ENCODE data around the gene COMP. TPM values are rescaled to one million over a fixed set of nuclear protein-coding genes. Genes with fewer than 3 reads are reported as not detected.

The COMP gene
- not detected in 2 replicates for total RNA-seq

DNA sequence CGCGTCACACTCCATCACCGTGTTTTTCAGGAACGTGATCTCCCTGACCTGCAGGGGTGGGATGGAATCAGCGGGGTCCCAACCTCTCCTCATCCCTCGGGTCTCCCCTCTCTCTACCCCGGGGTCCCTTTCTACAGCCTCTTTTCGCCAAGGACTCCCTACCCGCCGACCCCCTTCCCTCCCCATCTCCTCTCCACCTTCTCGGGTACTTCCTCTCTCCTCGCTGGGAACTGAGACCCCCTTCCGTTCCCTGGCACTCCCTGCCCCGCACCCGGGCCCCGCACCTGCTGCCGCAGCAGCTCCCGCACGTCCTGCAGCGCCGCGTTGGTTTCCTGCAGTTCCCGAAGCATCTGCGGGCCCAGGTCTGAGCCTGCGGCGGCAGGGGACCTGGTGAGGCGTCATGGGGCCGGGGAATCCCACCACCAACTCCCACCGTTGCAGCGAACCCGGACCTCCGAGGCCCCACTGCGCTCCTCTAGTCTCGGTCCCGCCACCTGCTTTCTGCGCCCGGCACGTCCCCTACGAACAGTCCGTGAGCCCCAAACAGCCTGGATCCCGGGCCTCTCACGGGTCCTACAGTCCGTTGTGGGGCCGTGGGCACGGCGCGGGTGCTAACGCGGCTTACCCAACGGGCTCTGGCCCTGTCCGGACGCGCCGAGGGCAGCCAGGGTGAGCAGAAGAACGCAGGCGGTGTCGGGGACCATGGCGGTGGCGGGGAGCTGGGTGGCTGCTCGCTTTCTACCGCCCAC, at the start of gene COMP:
TSS of gene COMP (minus strand) at position 740 of the 749 bp plus-strand sequence. CDS start at position 704, 36 bp downstream.
- H3K4me1 Mint-ChIP-seq (ENCODE audit: low read depth) = peaks cover 5% of the 10 kb centered on the region
- H3K27ac Mint-ChIP-seq = peak within 1 kb of the TSS; percentile 36
- H3K27me3 Mint-ChIP-seq (ENCODE audit: insufficient read depth) = peaks cover 64% of the 10 kb centered on the region

DNA sequence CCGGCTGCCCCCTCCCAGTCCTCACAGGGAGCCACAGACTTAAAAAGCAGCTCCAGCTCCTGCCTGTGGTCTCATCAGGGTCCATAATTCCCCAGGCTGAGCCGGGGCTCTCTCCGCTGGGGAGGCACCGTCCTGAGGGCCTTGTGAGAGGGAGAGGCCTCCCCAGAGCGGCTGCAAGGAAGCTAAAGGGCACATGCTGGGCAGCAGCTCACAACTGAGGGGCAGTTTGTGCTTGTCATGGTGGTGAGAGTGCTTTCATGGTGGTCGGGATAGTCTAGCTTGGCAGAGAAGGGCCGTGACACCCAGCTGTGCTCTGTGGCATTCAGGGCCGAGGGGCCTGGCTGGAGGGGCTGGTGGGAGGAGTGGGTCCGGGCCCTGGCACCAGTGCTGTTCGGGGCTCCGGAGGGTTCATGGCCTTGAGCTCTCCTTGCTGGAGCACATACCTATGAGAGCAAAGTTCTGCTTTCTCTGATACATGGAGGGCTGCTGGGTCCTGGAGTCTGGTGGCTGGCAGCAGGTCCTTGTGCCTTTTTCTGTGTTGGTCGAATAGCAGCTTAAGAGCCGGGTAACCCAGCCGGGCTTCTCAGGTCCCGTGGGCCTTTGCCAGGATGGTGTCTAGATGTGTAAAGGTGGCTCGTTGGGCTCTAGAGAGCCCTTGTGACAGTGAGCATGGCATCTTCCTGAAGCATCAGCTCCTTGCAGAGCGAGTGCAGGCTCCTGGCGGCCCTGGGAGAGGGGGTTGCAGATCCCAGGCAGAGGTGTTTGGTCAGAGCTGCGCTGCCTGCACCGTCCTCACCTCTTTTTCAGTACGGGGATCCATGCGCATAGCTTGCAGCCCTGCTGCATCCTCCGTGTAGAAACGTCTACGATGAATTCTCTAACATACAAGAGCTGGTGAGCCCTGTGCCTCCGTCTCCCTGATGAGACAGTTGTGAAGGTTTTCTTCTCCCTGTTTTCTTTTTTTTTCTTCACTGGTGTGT, 49.5 kb upstream of the COMP start:
- intact Hi-C loops (cut with micrococcal nuclease) = no loop called here
- H3K4me3 Mint-ChIP-seq = no peak overlapping the region
- no peak for DNase-seq (ENCODE audit: low spot score)
- peaks cover 56% of the 10 kb centered on the region for H3K4me1 Mint-ChIP-seq (ENCODE audit: low read depth)
- H3K27ac Mint-ChIP-seq = no peak overlapping the region
- no peaks in the 10 kb centered on the region for H3K27me3 Mint-ChIP-seq (ENCODE audit: insufficient read depth)
- H3K36me3 Mint-ChIP-seq (ENCODE audit: low read depth) = peaks cover 21% of the 10 kb centered on the region
- no peaks in the 10 kb centered on the region for H3K9me3 Mint-ChIP-seq

More for the DNA sequence above, at the start of gene COMP:
- Mint-ChIP-seq H3K9me3 (no peaks in the 10 kb centered on the region), H3K36me3 (ENCODE audit: low read depth) (peaks cover 1% of the 10 kb centered on the region), H3K4me3 (peak within 1 kb of the TSS; percentile 36)
- DNase-seq (ENCODE audit: low spot score) = no peak
- intact Hi-C loops (cut with micrococcal nuclease) = no loop called here

DNA sequence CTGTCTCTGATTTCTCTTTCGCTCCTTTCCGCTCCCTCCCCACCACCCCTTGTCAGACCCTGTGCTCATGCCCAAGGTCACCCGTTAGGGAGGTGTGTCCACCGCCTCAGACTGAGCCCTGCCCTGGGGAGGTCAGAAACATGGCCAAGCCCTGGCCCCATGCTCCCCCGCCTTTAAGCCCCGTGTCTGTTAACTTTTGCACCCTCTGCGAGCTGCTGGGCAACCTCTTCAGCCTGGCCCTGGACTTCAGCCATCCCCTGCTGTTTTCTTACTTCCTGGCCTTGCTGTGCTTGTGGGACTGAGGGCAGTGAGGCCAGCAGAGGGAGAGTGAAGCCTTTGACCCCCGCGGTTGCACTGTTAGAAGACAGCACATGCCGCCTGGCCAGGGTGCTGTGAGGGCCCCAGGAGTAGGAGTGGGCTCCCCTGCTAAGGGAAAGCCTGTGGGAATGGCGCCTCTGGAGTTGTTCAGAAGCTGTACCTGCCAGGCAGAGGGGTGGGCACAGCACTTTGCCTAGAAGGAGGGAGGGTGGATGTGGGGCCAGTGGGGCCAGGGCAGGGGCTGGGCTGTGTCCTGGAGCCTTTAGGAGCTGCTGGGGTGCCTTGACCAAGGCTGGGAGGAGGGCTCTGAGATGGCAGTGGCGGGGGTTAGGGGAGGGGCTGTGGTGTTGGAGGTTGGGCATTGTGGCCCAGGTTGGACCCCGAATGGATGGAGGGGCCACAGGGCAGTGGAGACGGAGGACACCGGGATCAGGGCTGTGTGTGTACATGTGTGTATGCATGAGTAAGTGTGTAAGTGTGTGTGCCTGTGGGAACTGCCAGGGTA, 48.6 kb upstream of the COMP start:
- Mint-ChIP-seq H3K36me3 (ENCODE audit: low read depth) (peaks cover 29% of the 10 kb centered on the region), H3K4me3 (no peak overlapping the region), H3K9me3 (no peaks in the 10 kb centered on the region), H3K4me1 (ENCODE audit: low read depth) (peaks cover 55% of the 10 kb centered on the region), H3K27ac (no peak overlapping the region), H3K27me3 (ENCODE audit: insufficient read depth) (no peaks in the 10 kb centered on the region)
- DNase-seq (ENCODE audit: low spot score) = no peak
- intact Hi-C loops (cut with micrococcal nuclease) = no loop called here

DNA sequence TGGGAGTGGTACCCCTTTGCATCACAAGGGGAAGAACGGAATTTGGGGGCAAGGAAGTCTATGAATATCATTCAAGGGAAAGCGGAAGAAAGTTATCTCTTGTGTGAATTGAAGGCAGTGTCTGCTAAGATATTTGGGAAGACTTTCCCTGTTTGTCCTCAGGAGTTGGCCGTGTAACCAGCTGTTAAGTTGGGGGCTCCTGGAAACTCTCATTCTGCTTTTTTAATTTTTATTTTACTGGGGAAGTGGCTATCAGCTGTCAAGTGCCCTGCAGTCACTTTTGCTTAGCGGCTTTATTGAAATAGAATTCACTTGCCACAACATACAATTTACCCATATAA, 43.5 kb upstream of the COMP start:
- no peak overlapping the region for H3K27ac Mint-ChIP-seq
- peaks cover 35% of the 10 kb centered on the region for H3K4me1 Mint-ChIP-seq (ENCODE audit: low read depth)
- H3K4me3 Mint-ChIP-seq = peak overlapping the region; percentile 96
- peaks cover 46% of the 10 kb centered on the region for H3K36me3 Mint-ChIP-seq (ENCODE audit: low read depth)
- intact Hi-C loops (cut with micrococcal nuclease) = loop anchor here (5.0 kb wide), 5 partner anchors 47 to 277 kb away; partner anchors contain the start of genes ARMC6, KXD1, REX1BD and SUGP2
- H3K9me3 Mint-ChIP-seq = no peaks in the 10 kb centered on the region
- peaks cover 6% of the 10 kb centered on the region for H3K27me3 Mint-ChIP-seq (ENCODE audit: insufficient read depth)
- DNase-seq (ENCODE audit: low spot score) = no peak

DNA sequence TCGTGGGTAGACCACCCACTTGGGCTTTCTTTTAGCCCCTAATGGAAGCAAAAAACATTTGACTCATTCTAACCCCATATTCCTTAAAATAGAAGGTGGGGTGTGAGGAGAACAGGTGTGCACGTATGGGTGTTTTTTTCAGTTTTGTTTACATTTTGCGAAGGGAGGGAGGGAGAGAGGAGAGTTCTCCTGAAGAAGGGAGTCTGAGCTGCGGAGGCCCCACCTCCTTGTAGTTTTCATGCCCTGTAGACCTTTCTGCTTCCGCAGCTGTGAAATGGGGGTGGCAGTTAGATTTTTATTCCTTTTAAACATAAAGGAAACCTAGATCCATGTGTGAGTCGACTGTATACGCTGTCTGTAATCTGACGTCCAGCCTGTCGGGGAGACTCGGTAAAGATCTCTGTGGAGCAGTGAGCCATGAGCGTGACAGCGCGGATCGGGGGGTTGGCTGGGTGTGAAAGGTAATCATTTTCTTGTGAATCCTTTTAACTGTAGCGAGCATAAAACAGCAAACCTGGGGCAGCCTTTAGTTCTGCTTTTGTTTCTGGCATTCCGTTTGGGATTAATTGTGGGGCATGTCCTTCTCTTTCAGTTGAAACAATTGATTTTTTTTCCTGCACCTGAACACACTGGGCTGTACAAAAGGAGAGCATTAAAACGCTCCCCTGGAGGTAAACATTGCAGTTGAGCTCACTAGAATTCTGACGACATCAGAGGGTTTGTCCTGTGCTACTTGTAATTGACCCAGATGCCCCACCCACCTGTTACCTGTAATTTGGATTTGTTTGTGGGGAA, 42.9 kb upstream of the COMP start:
- Mint-ChIP-seq H3K27me3 (ENCODE audit: insufficient read depth) (peaks cover 6% of the 10 kb centered on the region), H3K27ac (peak overlapping the region; percentile 13), H3K4me1 (ENCODE audit: low read depth) (peaks cover 35% of the 10 kb centered on the region), H3K4me3 (peak overlapping the region; percentile 96), H3K36me3 (ENCODE audit: low read depth) (peaks cover 46% of the 10 kb centered on the region), H3K9me3 (no peaks in the 10 kb centered on the region)
- DNase-seq (ENCODE audit: low spot score) = no peak
- intact Hi-C loops (cut with micrococcal nuclease) = loop anchor here (5.0 kb wide), 5 partner anchors 47 to 277 kb away; partner anchors contain the start of genes ARMC6, KXD1, REX1BD and SUGP2

DNA sequence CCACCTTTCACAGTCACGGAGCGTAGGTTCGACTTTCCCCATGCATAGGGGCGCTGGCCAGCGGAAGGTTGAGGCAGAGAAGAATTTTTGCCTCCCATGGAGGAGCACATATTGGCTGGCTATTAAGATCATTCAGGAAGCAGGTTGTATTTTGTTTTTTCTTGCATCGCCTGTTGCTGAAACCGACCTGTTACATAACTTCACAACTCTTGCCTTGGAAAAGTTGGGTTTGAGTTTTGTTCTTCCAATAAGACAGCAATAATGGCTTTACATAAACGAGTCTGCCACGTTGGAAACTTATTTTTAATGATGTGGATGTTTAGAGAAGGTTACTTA, 42.0 kb upstream of the COMP start:
- Mint-ChIP-seq H3K27ac (peak overlapping the region; percentile 95), H3K27me3 (ENCODE audit: insufficient read depth) (peaks cover 14% of the 10 kb centered on the region), H3K4me3 (peak overlapping the region; percentile 96), H3K4me1 (ENCODE audit: low read depth) (peaks cover 35% of the 10 kb centered on the region), H3K9me3 (no peaks in the 10 kb centered on the region), H3K36me3 (ENCODE audit: low read depth) (peaks cover 42% of the 10 kb centered on the region)
- intact Hi-C loops (cut with micrococcal nuclease) = loop anchor here (5.0 kb wide), 5 partner anchors 46 to 276 kb away; partner anchors contain the start of genes ARMC6, KXD1, REX1BD and SUGP2
- no peak for DNase-seq (ENCODE audit: low spot score)

DNA sequence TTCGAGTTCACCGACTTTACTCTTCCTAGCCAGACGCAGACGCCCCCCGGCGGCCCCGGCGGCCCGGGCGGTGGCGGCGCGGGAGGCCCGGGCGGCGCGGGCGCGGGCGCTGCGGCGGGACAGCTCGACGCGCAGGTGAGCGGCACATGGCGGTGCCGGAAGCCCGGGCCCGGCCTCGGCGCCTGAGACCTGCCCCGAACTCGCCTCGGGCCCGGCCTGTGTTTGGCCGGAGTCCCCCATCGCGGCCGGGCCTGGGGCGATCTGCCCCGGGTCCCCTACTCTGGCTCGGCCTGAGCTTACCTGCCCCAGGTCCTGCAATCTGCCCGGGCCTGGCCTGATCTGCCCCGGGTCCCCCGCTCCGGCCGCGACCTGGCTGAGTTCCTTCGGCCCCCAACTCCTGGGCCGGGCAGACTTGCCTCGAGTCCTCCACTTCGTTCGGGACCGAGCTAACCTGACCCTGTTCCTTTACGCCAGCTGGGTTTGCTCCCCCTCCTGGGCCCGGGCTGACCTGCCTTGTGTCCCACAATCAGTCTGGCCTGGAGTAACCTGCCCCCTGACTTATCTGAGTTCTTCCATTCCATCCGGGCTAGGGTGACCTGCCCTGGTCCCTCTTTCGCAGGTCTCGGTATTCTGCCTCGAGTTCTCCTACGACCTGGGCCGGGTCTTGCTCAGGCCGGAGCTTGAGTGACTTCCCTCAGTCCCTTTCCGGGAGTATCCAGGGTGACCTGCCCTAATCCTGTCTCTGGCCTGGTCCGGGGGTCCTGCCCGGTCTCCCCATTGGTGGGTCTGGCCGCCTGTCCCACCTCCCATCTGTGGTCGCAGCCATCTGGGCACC, 41.4 kb upstream of the COMP start:
- Mint-ChIP-seq H3K27me3 (ENCODE audit: insufficient read depth) (peaks cover 14% of the 10 kb centered on the region), H3K36me3 (ENCODE audit: low read depth) (peaks cover 37% of the 10 kb centered on the region), H3K27ac (peak overlapping the region; percentile 95), H3K9me3 (no peaks in the 10 kb centered on the region), H3K4me3 (peak overlapping the region; percentile 96), H3K4me1 (ENCODE audit: low read depth) (peaks cover 35% of the 10 kb centered on the region)
- intact Hi-C loops (cut with micrococcal nuclease) = loop anchor here (5.0 kb wide), 5 partner anchors 45 to 275 kb away; partner anchors contain the start of genes ARMC6, KXD1, REX1BD and SUGP2
- DNase-seq (ENCODE audit: low spot score) = peak; percentile 8

DNA sequence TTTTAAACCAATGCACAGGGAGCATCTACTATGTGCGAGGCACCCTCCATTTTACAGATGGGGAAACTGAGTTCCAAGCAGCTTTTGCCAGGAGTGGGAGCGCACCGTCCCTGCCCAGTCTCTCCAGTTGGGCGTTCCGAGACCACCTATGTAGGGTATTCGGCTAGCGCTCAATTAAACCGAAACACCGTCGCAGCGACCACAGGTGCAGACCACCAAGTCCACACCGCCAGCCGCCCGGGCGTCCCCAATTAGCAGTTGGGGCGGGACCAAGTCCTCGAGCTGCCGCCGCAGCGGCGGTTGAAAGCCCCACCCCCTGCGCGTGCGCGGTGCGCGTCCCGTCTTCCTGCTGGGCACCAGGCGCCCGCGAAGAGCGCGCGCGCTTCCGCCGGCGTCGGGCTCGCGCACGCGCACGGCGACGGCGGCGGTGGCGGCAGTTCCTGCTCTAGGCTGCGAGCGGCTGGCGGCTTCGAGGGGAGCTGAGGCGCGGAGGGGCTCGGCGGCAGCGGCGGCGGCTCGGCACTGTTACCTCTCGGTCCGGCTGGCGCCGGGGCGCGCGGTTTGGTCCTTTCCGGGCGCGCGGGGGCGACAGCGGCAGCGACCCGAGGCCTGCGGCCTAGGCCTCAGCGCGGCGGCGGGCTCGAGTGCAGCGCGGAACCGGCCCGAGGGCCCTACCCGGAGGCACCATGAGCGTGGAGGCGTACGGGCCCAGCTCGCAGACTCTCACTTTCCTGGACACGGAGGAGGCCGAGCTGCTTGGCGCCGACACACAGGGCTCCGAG, 40.6 kb upstream of the COMP start, which contains the start of gene UPF1:
TSS of gene UPF1 (plus strand) at position 436 of the 782 bp plus-strand sequence. CDS start at position 687, 251 bp downstream.
- intact Hi-C loops (cut with micrococcal nuclease) = loop anchor here (1.0 to 5.0 kb wide), 8 partner anchors 44 to 309 kb away; partner anchors contain the start of genes ARMC6, COPE, DDX49 and ELL

DNA sequence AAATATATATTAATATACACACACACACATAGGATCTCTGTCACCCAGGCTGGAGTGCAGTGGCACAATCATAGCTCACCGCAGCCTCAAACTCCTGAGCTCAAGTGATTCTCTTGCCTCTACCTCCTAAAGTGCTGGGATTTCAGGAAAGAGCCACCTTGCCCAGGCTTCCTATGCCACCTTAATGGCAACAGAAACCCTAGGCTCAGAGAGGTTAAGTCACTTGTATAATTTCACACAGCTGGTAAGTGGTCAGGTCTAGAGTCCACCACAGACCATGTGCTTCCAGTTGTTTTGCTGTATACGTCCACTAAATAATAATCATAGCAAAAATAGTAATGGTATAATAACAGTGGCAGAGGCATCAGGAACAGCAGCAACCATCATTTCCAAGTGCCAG, 39.4 kb upstream of the COMP start:
- Mint-ChIP-seq H3K4me3 (peak overlapping the region; percentile 78), H3K4me1 (ENCODE audit: low read depth) (peaks cover 26% of the 10 kb centered on the region), H3K36me3 (ENCODE audit: low read depth) (peaks cover 27% of the 10 kb centered on the region), H3K27ac (no peak overlapping the region), H3K27me3 (ENCODE audit: insufficient read depth) (peaks cover 20% of the 10 kb centered on the region), H3K9me3 (peaks cover 5% of the 10 kb centered on the region)
- intact Hi-C loops (cut with micrococcal nuclease) = loop anchor here (5.0 kb wide), 5 partner anchors 43 to 273 kb away; partner anchors contain the start of genes ARMC6, KXD1, REX1BD and SUGP2
- DNase-seq (ENCODE audit: low spot score) = no peak

More for the DNA sequence above, 40.6 kb upstream of the COMP start, which contains the start of gene UPF1:
- Mint-ChIP-seq H3K27ac (peak within 1 kb of the TSS; percentile 95), H3K27me3 (ENCODE audit: insufficient read depth) (peaks cover 14% of the 10 kb centered on the region), H3K36me3 (ENCODE audit: low read depth) (peaks cover 37% of the 10 kb centered on the region), H3K4me3 (peak within 1 kb of the TSS; percentile 96), H3K9me3 (no peaks in the 10 kb centered on the region), H3K4me1 (ENCODE audit: low read depth) (peaks cover 35% of the 10 kb centered on the region)
- peak; percentile 96 for DNase-seq (ENCODE audit: low spot score)

DNA sequence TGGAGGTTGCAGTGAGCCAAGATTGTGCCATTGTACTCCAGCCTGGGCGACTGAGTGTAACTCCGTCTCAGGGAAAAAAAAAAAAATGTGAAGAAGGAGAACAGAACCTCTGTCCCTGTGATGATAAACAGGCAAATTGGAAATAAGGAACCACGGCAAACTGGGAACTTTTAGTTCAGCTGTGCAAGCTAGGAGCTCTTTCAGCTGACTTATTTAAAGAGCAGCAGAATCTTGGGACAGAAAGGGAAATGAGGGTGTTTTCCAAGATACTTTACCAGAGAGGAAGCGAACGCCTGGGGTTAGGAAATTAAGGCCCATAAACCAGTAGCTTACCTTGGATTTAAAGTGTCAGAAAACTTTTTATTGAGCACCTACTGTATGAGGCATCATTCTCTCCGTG, 37.7 kb upstream of the COMP start:
- Mint-ChIP-seq H3K27ac (no peak overlapping the region), H3K4me1 (ENCODE audit: low read depth) (peaks cover 11% of the 10 kb centered on the region)

More for the DNA sequence above, 37.7 kb upstream of the COMP start:
- Mint-ChIP-seq H3K9me3 (peaks cover 5% of the 10 kb centered on the region), H3K4me3 (no peak overlapping the region), H3K36me3 (ENCODE audit: low read depth) (peaks cover 11% of the 10 kb centered on the region), H3K27me3 (ENCODE audit: insufficient read depth) (peaks cover 25% of the 10 kb centered on the region)
- intact Hi-C loops (cut with micrococcal nuclease) = no loop called here
- no peak for DNase-seq (ENCODE audit: low spot score)
